DMS 273 (cell line): ENCODE data around the gene ONECUT2.
"Not testable (repeated sequence)": the region's sequence is repeated elsewhere in the genome, so short reads cannot be mapped to it uniquely, and the experiment has no call there.

Source experiments
- DNase-seq: peaks from one replicate; lab custom pipeline; 2025; ENCODE audit not compliant: unreplicated experiment; lab: John Stamatoyannopoulos, UW

The ONECUT2 gene

GRCh38 chr18:57434536-57435494 lies at the start of gene ONECUT2:
TSS of gene ONECUT2 (plus strand) at chr18:57435374. CDS start at chr18:57435717, 343 bp downstream.
- DNase-seq, result peak; percentile 98

- DNase-seq, result no peak
These were observed 45.9 kb upstream of the ONECUT2 start for GRCh38 chr18:57389271-57389670.

GRCh38 chr18:57390044-57390443 lies 45.1 kb upstream of the ONECUT2 start:
- DNase-seq, result no peak

- not testable (repeated sequence) for DNase-seq
These were observed 40.4 kb upstream of the ONECUT2 start for GRCh38 chr18:57394749-57395148.

GRCh38 chr18:57396831-57397230 lies 38.3 kb upstream of the ONECUT2 start:
- DNase-seq, result not testable (repeated sequence)

GRCh38 chr18:57397440-57398132 lies 37.6 kb upstream of the ONECUT2 start:
- DNase-seq, result no peak

- DNase-seq, result no peak
These were observed 30.8 kb upstream of the ONECUT2 start for GRCh38 chr18:57404345-57404744.

GRCh38 chr18:57409650-57410049 lies 25.5 kb upstream of the ONECUT2 start:
- no peak for DNase-seq

GRCh38 chr18:57410749-57411148 lies 24.4 kb upstream of the ONECUT2 start:
- no peak for DNase-seq

- no peak for DNase-seq
These were observed 18.6 kb upstream of the ONECUT2 start for GRCh38 chr18:57416542-57416941.

GRCh38 chr18:57422313-57422872 lies 12.8 kb upstream of the ONECUT2 start:
- no peak for DNase-seq

GRCh38 chr18:57423821-57424220 lies 11.4 kb upstream of the ONECUT2 start:
- no peak for DNase-seq

GRCh38 chr18:57425096-57425495 lies 10.1 kb upstream of the ONECUT2 start:
- no peak for DNase-seq

GRCh38 chr18:57426187-57426586 lies 9.0 kb upstream of the ONECUT2 start:
- no peak for DNase-seq

GRCh38 chr18:57427429-57428201 lies 7.6 kb upstream of the ONECUT2 start:
- no peak for DNase-seq

- no peak for DNase-seq
These were observed 6.7 kb upstream of the ONECUT2 start for GRCh38 chr18:57428221-57429150.

- no peak for DNase-seq
These were observed 5.8 kb upstream of the ONECUT2 start for GRCh38 chr18:57429167-57430078.

- DNase-seq, result no peak
These were observed 4.8 kb upstream of the ONECUT2 start for GRCh38 chr18:57430079-57431001.
